DMS153 treated with DMSO at 0.1 percent for 48 hours (cell line): ENCODE measurements around the gene EDEM3.

Experiments used
- DNase-seq: peaks from one replicate; lab custom pipeline; 2025; ENCODE audit not compliant: unreplicated experiment; lab: John Stamatoyannopoulos, UW

The EDEM3 gene

DNA sequence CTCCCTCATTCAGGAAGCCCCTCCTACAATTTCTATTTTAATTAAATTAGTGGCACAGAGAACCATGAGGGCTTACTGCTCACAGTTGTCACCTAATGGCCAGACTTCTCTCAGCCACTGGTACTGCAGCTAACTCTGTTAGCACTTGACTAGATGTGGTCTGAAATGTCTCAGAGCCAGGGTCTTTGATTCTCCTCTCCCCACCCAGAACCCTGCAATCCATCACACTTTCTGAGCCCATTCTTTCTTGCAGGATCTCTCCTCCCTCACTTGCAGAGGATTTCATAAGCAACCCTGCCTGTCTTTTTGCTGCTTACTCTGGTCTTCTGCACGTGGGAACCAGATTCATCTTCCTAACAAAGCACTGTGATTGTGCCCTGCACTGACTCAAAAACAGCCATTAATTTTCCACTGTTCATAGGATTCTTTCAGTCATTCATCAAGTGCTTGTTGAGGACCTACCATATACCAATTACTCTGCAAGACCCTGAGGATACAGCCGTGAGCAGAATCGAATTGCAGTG lies 108.4 kb downstream of the EDEM3 start:
- DNase-seq = no peak

DNA sequence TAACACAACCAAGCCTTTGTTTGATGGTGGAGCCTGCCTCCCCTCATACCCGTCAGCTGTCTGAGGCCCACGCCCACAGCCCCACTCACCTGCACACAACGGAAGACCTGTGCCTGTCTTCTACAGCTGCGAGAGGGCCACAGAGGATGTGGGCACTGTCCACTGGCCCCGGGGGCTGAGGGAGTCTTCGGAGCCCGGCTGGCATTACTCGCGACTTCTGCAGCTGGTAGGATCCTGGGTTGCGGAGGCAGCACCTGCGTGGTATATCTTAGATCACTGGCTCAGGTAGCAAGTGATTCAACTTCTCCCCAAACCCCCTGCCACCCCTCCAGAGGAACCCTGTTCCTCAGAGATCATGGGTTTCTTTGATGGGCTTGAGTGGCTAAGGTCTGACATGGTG lies 109.9 kb downstream of the EDEM3 start:
- DNase-seq = no peak

DNA sequence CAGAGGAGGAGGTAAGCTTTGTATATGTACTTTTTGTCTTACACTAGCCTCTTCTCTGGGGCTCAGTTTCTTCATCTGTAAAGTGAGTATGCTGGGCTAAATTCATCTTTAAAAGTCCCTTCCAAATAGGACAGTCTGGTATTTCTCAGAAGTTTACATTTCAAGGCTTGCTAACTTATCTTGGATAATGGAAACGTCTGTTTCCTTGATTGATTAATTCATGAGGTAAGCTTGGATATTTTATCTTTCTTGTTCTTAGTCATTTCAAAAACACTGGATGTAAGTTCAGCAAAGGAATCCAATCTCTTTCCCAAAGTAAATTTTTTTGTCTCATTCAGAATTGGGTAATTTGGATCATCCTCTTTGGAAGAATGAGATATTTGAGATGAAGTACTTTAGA lies 111.0 kb downstream of the EDEM3 start:
- no peak for DNase-seq

DNA sequence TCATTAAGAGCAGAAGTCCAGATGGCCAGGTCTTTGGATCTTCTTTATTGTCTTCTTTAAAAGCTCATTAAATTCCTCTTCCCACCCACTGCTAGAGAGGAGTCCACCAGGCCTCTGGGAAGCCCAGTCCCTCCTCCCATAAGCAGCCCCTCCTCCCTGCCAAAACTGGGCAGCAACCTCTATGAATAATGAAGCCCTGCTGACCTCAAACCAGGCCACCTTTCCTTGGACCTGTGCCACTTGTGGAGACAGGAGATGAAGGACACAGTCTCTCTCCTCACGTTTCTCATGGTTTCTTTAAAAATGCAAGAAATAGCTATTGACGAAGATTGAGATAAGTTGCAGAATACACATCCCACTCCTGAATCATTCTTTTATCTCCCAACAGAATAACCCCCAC lies 112.8 kb downstream of the EDEM3 start:
- no peak for DNase-seq

DNA sequence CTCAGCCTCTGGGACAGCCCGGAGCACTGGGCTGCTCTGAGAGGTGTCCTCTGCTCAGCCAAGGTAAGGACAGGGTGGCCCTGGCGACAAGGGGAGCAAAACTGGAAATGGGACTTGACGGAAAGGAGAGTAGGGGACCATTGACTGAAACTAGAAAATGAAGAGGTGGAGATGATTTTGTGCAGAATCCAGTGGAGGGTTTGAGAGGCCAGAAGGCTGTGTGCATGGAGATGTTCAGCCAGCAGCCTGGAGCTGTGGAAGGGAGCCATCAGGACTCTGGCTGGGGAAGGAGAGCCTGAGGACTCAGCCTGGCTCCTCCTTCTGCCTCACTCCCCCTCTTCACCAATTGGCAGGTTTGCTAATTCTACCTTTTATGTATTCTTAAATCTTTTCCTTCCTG lies 114.2 kb downstream of the EDEM3 start:
- no peak for DNase-seq
